Esophagus mucosa (tissue), 1 donor: ENCODE data around the gene COL9A3. TPM values are rescaled to one million over a fixed set of nuclear protein-coding genes. Genes with fewer than 3 reads are reported as not detected.

ENCODE experiments used
- ATAC-seq: fragments of 200-7000 bp; cut with Tn5 transposase; one replicate; pipeline ENCODE4 v1.9.1; 2020
- total RNA-seq: library from RNA; stranded (reverse); gene quantifications from one replicate; pipeline ENCODE4 v1.2.4, GENCODE V29; 2023
- donor health status: DM: yes; HTN: yes; CAD: no.

The COL9A3 gene
- total RNA-seq, 1 donor from 2014 or later, result 1.5 TPM

DNA sequence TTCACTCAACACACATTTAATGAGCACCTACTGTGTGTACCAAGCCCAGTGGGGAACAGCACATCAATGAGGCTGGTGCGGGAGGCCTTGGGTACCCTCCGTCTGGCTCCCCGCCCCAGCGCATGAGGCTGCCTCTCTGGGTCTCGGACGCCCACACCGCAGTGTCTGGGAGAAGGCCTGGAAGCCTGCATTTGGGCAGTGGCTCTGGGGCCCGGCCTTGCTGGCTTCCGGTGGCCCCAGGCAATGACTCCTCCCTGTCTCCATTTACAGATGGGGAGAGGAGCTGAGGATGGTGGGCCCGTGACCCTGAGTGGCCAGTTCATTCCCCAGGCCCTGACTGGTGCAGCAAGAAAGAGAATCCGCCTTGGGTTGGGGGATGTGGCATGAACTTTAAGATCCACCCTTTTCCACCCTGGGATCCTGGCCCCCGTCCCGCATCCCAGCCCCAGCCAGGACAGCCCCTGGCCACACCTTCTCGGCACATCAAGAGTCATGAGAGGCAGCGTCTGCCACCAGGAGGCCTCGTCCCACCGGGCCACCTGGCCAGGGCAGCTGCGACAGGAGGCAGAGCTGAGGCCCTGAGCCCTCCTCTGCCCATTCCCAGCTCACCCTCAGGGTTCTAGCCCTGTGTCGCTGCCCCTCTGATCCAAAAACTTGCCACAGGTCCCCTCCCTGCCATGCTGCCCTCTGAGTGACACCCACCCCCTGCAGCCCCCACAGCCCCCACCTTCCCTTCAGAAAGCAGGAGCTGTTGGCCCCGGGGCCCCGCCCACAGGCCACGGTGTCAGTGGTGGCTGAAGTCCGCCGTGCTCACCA is 38.0 kb upstream of the COL9A3 start:
- no peak for ATAC-seq

DNA sequence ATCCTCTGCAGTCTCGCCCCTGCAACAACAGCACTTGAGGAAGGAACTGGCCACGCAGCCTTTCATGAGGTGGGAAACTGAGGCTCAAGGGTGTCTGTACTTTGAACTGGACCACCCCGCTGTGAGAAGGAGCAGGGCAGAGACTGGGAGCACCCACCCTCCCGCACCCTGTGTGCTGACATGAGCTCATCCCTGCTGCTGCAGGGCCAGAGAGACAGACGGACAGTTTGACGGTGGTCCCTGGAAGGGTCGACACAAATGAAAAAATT is 37.5 kb upstream of the COL9A3 start:
- ATAC-seq, result no peak

DNA sequence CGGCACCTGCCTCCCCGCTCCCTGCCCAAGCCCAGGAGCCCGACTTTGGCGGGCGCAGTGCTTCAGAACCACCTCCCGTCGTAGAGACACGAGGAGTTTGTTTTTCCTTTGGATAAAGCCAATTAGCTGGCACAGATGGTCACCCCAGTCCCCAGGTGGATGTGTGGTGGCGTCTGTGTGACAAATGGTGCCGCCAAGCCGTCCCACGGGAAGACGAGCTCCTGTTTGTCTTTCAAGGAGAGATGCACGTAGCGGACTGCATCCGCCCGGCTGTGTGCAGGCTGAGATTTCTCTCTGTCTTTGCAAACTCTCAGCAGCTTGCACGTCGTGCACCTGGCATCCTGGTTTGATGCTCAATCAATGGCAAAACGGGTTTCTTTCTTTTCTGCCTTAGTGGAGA is 36.6 kb upstream of the COL9A3 start:
- no peak for ATAC-seq

DNA sequence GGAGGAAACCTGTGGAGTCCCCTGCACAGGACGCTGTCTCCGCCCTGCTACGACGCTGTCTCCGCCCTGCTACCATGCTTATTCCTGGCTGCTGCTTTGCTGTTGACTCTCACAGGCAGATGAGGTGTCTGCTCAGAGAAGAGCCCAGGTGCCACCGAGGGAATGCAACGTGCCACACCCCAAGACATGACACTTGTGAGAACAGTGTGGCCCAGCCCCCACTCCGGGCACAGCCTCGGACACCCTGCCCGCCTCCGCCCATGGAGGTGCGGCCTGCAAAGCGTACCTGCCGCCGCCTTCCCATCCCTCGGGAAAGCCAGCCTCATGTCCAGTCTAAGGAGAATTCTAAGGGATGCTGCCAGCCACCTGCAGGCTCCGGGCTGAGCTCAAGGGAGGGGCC is 36.2 kb upstream of the COL9A3 start:
- ATAC-seq, result no peak

DNA sequence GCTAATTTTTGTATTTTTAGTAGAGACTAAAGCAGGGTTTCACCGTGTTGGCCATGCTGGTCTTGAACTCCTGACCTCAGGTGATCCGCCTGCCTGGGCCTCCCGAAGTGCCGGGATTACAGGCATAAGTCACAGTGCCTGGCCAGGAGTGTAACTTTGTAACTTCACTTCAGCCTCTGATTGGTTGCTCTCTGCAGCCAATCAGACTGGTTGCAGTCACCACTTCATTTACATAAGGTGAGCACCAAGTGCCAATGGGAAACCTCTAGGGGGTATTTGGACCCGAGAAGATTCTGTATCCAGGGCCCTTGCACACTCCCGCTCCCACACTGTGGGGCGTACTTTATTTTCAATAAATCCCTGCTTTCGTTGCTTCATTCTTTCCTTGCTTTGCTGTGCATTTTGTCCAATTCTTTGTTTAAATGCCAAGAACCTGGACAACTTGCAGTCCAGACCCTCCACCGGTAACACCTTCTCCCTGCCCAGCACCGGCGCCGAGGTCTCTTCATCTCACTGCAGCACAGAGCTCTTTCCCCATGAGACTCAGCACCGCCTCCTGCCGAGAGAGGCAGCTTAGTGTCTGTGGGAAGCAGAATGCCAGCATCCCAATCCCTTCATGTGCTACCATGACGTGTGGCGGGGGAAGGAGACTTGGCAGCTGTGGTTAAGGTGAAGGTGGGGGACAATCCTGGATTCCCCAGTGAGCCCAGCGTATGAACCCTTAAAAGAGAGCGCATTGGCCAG is 34.5 kb upstream of the COL9A3 start:
- no peak for ATAC-seq

DNA sequence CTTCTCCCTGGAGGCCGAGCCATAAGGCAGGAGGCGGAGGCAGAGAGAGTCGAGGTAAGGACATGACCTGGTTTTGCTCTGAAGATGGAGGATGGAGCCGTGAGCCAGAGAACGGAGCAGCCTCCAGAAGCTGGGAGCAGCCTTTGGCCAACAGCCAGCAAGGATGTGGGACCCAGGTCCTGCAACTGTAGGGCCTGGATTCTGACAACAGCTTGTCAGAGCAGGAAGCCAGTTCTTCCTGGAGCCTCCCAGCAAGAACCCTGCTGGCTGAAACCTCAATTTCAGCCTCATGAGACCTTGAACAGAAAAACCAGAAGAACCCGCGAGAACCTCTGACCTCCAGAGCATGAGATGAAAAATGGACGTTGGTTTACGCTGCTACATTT is 34.0 kb upstream of the COL9A3 start:
- no peak for ATAC-seq

DNA sequence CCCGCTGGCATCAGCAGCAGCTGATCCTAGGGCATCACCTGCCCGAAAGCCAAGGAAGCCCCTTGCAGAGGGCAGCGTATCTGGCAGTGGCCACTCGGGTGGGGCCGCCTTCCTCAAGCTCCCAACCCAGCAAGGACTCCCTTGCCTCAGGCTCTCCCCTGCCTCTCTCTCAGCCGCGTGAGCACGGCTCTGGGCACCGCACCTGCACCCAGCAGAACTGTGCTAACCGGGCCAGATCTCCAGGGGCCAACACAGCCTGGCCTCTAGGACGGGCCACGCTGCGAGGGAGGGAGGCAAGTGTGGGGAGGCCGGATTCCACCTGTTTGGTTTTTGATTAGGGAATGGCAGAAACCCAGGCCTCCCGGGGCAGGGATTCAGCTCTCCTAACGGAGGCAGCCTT is 32.4 kb upstream of the COL9A3 start:
- ATAC-seq, result no peak

DNA sequence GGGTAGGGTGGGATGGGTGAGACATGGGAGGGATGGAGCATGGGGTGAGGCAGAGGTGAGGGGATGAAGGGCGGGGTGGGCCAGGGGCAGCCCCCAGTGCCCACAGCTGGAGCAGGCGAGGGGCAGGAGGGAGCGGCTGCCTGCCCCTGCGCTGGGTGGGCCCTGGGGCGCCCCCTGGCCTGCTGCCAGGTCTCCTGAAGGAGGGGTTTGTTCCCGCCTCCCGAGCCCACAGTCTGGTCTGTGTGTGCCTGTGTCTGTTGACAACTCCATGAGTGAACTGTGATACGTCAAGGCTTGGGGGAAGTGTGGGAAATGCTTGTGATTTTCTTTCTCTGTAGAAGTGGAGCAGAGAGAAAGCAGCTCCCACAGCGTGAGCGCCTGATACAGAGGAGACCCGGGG is 31.5 kb upstream of the COL9A3 start:
- ATAC-seq, result no peak

DNA sequence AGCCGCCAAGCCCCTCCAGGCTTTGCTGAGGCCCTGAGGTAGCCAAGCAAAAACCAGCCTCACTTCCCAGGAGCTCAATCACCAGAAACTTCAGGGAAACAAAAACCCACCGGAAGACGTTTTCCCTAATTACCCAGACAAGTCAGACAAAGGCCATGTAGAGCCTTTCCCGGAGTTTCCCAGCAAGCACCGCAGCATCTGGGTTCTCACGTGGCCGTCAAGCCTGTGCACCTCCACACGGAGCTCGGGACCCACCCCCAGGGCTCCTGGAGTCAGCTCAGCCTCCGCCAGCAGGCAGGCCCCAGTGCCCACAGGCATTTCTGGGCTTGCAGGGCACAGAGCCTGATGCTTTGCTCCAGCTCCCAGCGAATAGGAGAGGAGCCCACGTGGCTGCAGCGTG is 30.7 kb upstream of the COL9A3 start:
- no peak for ATAC-seq

DNA sequence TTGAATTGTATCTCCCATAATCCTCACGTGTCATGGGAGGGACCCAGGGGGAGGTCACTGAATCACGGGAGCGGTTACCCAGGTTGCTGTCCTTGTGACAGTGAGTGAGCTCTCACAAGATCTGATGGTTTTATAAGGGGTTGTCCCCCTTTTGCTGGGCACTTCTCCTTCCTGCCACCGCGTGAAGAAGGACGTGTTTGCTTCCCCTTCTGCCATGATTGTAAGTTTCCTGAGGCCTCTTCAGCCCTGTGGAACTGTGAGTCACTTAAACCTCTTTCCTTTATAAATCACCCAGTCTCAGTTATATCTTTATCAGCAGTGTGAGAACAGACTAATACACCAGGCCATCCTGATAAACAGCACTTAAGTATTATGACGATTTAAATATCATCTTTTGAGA is 29.5 kb upstream of the COL9A3 start:
- no peak for ATAC-seq

DNA sequence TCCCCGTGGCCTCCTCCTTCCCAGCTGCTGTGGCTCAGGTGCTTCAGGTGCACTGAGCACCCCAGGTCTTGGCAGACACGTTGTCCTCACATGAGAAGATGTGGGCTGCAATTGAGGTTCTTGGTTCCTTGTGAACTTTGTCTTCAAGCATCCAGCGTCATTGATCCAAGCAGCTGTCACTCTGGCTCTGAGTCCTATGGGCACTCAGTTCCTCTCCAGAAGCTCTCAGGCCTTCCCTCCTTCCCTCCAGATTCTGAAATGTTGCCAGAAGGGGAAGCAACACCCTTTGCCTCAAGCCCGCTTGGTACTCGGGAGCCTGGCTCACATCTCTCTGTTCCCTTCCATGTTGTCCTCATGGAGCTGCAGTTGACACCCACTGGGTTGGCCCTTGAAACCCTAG is 29.0 kb upstream of the COL9A3 start:
- no peak for ATAC-seq

DNA sequence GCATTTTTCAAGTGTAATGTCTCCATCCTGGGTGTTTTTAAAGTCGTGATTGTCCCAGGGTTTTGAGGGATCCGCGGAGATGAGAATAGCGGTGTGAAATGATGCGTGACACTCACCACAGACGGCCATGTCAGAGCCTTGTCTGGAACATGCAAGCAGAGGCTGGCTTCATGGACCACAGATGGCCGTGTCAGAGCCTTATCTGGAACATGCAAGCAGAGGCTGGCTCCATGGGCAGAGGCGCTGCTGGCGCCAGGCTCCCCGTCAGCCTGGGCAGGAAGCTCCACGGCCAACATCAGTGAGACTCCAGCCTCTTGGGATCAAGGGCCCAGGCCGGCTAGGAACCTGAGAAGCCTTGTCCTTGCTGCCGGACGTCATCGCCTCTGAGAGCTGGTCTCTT is 28.2 kb upstream of the COL9A3 start:
- ATAC-seq, result no peak

DNA sequence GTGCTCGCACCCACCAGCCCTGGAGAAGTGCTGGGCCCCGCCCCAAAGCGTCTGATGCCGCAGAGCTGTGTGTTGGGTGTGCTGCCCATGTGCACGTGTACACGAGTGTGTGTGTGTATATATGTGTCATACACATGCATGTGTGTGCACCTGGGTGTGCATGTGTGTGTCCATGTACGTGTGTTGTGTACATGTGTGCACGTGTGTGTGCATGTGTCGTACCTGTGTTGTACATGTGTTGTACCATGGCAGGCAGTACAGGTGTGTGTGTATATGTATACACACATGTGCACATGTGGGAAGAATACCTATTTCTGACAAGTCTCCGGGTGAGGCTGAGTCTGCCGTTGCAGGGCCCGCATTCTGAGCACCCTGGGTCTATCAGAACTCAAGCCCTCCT is 26.8 kb upstream of the COL9A3 start:
- no peak for ATAC-seq

DNA sequence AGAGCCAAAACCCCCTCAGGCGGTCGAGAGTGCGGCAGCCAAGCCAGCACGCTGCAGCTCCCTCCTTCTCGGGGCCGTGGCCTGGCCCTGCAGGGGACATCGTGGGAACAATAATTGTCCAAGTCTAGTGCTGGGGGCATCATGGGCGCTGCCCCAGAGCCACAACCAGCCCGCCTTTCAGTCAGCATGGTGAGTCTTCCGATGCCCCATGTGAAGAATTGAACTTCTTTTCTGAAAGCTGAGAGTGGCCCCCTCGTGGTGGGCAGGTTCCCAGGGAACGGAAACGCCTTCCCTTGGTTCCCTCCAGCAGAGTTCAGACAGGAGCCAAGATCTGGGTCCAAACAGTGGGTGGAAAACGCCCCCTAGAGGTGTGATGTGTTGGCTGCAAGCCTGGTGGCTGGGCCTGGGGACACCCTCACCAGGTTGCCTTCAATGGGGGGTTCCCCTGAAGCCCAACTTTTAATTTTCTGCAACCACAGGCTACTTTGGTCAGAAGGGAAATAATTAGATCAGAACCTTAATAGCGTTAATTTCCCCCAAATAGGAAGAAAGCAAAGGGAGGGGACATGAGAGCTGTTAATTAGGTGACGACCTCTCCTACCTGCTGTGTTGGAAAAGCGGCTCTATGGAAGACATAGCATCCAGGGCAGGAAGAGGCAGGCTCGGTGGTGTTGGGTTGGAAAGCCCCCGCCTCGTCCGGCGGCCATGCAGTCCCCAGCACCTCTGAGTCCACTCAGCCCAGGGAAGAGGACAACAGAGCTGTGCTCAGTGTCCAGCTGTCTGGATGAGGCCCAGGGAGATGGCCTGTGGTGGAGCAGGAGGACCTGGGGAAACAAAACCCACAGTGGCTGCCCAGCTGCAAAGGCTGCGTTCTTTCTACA is 25.3 kb upstream of the COL9A3 start:
- ATAC-seq, result peak; percentile 20

DNA sequence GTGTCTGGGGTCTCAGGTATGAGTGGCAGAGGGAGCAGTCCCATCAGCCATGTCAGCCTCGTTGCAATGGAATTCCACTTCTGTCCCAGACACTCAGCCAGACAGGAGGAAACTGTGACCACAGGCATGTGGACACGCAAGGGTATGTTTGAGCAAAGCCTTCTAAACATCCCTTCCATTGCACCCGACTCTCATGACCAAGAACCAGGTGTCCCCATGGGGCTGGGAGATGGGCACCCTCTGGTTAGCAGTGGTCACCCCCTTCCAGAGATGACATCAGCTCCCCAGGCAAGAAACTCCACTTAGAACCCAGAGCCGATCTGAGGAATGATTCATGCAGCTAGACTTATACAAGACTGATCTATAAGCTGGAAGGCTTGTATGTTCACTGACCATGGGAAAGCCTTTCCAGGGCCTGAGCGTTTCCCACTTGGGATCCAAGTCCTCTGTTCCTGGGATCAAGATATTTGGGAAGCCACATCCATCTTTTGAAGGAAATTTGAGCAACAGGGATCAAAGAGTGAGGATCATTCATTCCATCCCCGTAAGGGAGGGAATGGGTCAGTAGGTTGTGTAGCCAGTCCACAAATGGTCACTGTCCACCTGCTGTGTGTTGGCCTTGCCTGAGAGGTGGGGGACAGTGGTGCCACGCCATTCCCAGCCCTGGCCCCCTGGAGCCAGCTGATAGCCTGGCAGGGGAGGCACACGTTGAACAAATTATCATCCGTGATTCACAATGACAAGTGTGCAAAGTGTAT is 24.5 kb upstream of the COL9A3 start:
- no peak for ATAC-seq

DNA sequence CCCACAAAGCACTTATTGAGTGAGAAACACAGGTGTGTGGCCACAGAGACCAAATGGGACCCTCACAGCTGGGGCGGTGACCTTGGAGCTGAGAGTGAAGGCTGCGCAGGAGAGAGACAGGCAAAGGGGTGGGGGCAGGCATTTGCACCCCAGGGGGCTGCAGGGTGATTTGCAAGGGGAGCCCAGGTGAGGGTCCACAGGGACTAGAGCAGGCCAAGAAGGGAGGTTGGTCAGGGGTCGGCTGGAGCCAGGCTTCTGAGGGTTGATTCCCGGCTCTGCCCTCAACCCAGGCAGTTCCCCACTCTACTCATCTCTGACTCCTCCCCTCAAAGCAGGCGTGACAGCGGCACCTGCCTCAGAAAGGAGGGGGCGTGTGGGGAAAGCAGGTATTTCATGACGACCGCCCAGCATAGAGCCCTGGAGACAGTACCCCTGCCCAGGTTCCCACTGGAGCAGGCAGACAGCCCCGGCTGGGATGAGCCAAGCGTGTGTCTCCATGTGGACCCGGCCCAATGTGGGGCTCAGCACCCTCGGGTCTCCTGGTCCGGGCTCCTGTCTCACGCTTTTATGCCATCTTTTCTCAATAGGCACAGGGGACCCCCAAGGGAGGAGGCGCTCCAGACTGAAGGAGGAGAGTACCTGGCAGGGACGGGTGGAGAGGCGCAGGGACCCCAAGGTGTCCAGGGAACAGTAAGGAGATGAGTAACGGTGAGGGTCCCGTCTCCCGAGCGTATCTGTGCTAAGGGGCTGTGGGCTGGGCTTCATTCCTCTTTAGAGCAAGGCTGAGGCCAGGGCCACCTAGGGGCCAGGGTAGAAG is 23.7 kb upstream of the COL9A3 start:
- ATAC-seq, result no peak

DNA sequence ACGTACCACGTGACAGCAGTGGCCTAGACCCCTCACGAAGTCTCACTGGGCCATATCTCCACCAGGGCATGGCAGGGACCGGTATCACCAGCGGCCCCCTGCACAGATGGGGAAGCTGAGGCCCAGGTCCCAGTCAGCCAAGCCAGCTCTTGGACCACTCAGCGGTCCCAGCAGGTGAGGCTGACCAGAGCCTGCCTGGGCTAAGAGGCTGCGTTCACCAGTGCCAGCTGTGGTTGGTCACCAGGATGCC is 23.2 kb upstream of the COL9A3 start:
- no peak for ATAC-seq

DNA sequence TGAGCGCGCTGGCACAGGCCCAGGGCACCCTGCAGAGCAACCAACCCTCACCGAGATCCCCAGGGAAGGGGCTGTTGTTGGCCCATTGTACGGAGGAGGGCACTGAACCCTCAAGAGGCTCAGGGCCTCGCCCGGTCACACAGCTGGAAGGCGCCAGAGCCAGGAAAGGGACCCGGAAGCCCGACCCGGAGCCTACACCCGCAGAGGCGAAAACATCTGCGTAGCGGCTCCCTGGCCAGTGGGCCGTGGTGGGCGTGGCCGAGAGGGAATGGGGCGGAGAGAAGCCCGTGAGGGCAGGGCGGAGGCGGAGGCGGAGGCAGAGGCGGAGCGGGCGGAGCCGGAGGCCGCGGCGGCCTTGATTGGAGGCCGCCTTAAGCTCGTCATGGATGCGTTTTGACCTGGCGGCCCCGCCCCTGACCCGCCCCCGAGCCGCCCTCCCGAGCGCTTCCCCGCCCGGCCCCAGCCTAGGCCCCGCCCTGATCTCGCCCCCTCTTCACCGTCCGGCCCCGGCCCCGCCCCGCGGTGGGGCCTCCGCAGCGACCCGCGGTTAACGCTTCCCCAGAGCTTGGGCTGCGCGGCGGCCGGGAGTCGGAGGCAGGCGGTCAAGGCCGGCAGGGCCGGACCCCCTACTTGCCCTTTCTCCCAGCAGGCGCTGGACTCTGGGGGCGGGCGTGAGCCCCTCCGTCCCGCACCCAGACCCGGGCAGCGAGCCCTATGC is 22.7 kb upstream of the COL9A3 start:
- ATAC-seq, result peak; percentile 87

DNA sequence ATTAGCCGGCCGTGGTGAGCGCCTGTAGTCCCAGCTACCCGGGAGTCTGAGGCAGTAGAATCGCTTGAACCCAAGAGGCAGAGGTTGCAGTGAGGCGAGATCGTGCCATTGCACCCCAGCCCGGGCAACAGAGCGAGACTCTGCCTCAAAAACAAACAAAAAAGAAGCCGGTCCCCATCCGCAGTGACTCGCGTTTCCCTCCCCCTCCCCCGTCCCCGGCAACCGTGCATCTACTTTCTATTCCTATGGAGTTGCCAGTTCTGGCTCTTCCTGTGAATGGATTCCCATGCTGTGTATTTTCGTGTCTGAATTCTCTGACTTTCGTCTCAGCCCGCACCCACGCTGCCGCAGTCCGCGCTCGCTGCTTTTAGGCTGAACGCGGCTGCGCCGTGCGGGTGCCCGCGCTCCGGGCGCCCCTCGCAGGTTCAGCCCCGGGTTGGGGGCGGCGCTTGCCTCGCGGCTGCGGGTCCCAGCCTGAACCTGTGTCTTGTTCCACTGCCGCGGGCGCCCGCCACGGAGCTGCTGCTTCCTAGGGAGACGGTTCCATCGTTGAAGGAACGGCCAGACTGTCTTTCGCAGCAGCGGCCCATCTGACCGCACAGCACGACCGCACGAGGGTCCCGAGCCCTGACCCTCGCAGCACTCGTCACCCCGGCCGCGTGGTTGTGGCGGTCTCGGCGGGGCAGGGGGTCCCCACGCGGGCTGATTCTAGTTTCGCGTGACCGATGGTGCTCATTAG is 21.7 kb upstream of the COL9A3 start:
- no peak for ATAC-seq

DNA sequence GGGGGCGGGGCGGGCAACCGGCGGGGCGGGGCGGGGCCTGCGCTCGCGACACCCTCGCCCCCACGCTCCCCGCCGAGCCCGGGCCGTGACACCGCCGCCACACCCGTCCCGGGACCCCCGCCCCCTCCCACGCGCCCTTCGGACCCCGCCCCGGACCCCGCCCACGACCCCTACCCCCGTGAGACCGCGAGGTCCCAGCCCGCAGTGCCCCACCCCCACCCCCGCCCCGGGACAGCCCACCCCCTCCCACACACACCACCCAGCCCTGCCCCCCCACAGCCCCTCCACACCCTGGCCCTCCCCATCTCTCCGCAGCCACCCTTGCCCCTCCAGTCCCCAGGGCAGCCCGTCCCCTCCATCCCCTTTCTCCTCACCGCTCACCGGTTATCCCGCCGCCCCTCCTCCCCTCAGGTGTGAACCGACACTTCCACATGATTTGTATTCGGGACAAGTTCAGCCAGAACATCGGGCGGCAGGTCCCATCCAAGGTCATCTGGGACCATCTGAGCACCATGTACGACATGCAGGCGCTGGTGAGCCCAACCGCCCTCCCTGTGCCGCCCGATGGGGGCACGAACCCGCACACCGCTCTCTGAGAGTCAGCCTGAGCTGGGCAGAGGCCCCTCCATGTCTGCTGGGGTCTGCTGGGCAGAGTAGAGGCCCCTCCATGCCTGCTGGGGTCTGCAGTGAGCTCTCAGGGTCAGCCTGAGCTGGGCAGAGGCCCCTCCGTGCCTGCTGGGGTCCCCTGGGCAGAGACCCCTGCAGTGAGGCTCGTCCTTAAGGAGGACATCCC is 20.0 kb upstream of the COL9A3 start:
- ATAC-seq, result no peak
